Measurements from ENCODE around the gene TBX3.

GRCh38 chr12:114701553-114701952 is 17.6 kb upstream of the TBX3 start:
- TF ChIP-seq POLR2A (IDR thresholded peaks at IDR 0.05) (no peak), CTCF (IDR thresholded peaks at IDR 0.05) (no peak)
